ENCODE data around the gene WASF2.

Gene WASF2

GRCh38 chr1:27414091-27414490 lies 75.9 kb downstream of the WASF2 start:
- Histone ChIP-seq H3K14ac (ENCODE audit: low read length) (no peak overlapping the region), H3K18ac (ENCODE audit: low read length) (no peak overlapping the region), H4K91ac (ENCODE audit: low read depth, low read length) (no peak overlapping the region), H4K12ac (ENCODE audit: low read depth, low read length) (no peak overlapping the region), H2BK120ac (ENCODE audit: insufficient read depth, low read length, poor library complexity) (no peak overlapping the region), H2AFZ (ENCODE audit: insufficient read depth, low read length, poor library complexity) (no peak overlapping the region), H3K79me1 (ENCODE audit: low read length) (no peaks in the 10 kb centered on the region), H4K8ac (ENCODE audit: low read depth, low read length) (no peak overlapping the region), H3K36me3 (ENCODE audit: control insufficient read depth in 1 of 2, insufficient read depth in 2 of 2, low read length in 2 of 2) (peaks cover 23 to 53% of the 10 kb centered on the region in 2 experiments), H2BK12ac (ENCODE audit: low read length) (no peak overlapping the region), H3K4me1 (ENCODE audit: control insufficient read depth in 1 of 2, insufficient read depth in 2 of 2, low read length in 2 of 2) (peaks cover 0 to 3% of the 10 kb centered on the region in 2 experiments), H3K27ac (ENCODE audit: low read depth, low read length) (no peak overlapping the region), H3K23ac (ENCODE audit: low read length) (no peak overlapping the region), H3K4me2 (ENCODE audit: low read length) (no peak overlapping the region), H2AK5ac (ENCODE audit: low read length) (no peak overlapping the region), H3K4me3 (ENCODE audit: low read depth, low read length) (no peak overlapping the region), H2BK5ac (ENCODE audit: low read depth, low read length, poor library complexity) (no peak overlapping the region), H3K27me3 (ENCODE audit: insufficient read depth, low read length) (no peaks in the 10 kb centered on the region), H3K4ac (ENCODE audit: low read depth, low read length) (no peak overlapping the region), H3K79me2 (ENCODE audit: control insufficient read depth, insufficient read depth, low read length, poor library complexity) (no peaks in the 10 kb centered on the region), H3K9me3 (ENCODE audit: insufficient read depth, low read depth, low read length) (no peaks in the 10 kb centered on the region), H3K9ac (ENCODE audit: low read length) (no peak overlapping the region)
- WGBS (ENCODE audit: extremely low coverage, insufficient coverage, insufficient read length): no CpG with 5 or more reads among the region's 1 CpG
- no peak for DNase-seq

DNA sequence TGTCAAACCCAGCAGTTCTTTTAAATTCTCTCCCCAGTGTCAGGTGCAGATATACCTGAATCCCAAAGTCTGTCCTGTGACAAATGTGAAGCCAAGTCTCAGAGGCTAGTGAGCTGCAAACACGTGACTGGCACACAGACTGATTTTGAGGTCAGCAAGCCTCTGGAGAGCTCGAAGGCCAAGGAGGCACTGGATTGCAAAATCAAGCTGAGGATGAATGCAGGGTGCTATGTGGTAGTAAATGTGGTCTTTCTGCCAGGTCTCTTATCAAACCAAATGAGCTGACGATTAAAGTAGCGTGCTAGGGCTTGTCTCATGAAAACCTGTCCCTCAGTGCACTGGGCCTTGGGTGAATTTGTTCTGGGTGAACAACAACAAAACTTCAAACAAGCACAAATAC lies 77.0 kb downstream of the WASF2 start:
- WGBS (ENCODE audit: extremely low coverage, insufficient coverage, insufficient read length): no CpG with 5 or more reads among the region's 4 CpGs
- Histone ChIP-seq H2BK120ac (ENCODE audit: insufficient read depth, low read length, poor library complexity) (no peak overlapping the region), H2AK5ac (ENCODE audit: low read length) (no peak overlapping the region), H3K23ac (ENCODE audit: low read length) (no peak overlapping the region), H3K18ac (ENCODE audit: low read length) (no peak overlapping the region), H3K9me3 (ENCODE audit: insufficient read depth, low read depth, low read length) (no peaks in the 10 kb centered on the region), H4K91ac (ENCODE audit: low read depth, low read length) (no peak overlapping the region), H4K8ac (ENCODE audit: low read depth, low read length) (no peak overlapping the region), H3K27ac (ENCODE audit: low read depth, low read length) (no peak overlapping the region), H3K9ac (ENCODE audit: low read length) (no peak overlapping the region), H4K12ac (ENCODE audit: low read depth, low read length) (no peak overlapping the region), H3K4ac (ENCODE audit: low read depth, low read length) (no peak overlapping the region), H3K14ac (ENCODE audit: low read length) (no peak overlapping the region), H3K79me2 (ENCODE audit: control insufficient read depth, insufficient read depth, low read length, poor library complexity) (no peaks in the 10 kb centered on the region), H3K4me3 (ENCODE audit: low read depth, low read length) (no peak overlapping the region), H3K4me2 (ENCODE audit: low read length) (no peak overlapping the region), H2BK12ac (ENCODE audit: low read length) (no peak overlapping the region), H3K79me1 (ENCODE audit: low read length) (no peaks in the 10 kb centered on the region), H3K4me1 (ENCODE audit: control insufficient read depth in 1 of 2, insufficient read depth in 2 of 2, low read length in 2 of 2) (peaks cover 0 to 3% of the 10 kb centered on the region in 2 experiments), H3K36me3 (ENCODE audit: control insufficient read depth in 1 of 2, insufficient read depth in 2 of 2, low read length in 2 of 2) (peaks cover 26 to 59% of the 10 kb centered on the region in 2 experiments), H2AFZ (ENCODE audit: insufficient read depth, low read length, poor library complexity) (no peak overlapping the region), H3K27me3 (ENCODE audit: insufficient read depth, low read length) (no peaks in the 10 kb centered on the region), H2BK5ac (ENCODE audit: low read depth, low read length, poor library complexity) (peak overlapping the region; percentile 4)
- no peak for DNase-seq

DNA sequence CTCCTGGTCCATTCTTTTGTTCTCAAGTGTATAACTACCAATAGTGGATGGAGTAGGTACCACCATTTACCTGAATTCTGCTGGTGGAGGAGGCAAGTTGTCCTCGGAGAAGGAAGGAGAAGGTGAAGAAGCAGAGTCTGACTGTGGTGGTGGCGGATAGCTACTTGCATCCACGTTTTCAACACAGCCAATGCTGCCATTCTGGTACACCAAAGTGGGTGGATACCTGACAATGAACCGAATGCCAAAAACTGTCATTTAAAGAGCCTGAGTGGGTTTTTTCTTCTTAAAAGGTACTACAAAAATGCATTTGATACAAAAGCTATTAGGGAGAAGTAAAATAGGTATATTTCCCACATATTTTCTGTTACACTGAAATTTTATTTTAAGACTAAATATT lies 77.5 kb downstream of the WASF2 start:
- H2AK5ac ChIP-seq (ENCODE audit: low read length): no peak overlapping the region
- no peak overlapping the region for H4K91ac ChIP-seq (ENCODE audit: low read depth, low read length)
- H3K9me3 ChIP-seq (ENCODE audit: insufficient read depth, low read depth, low read length): no peaks in the 10 kb centered on the region
- H3K36me3 ChIP-seq (ENCODE audit: control insufficient read depth in 1 of 2, insufficient read depth in 2 of 2, low read length in 2 of 2): peaks cover 28 to 64% of the 10 kb centered on the region in 2 experiments
- H3K4me1 ChIP-seq (ENCODE audit: control insufficient read depth in 1 of 2, insufficient read depth in 2 of 2, low read length in 2 of 2): peaks cover 0 to 3% of the 10 kb centered on the region in 2 experiments
- WGBS (ENCODE audit: extremely low coverage, insufficient coverage, insufficient read length): no CpG with 5 or more reads among the region's 4 CpGs
- no peak overlapping the region for H3K4ac ChIP-seq (ENCODE audit: low read depth, low read length)
- no peak overlapping the region for H3K23ac ChIP-seq (ENCODE audit: low read length)
- no peak overlapping the region for H3K27ac ChIP-seq (ENCODE audit: low read depth, low read length)
- H2BK5ac ChIP-seq (ENCODE audit: low read depth, low read length, poor library complexity): no peak overlapping the region
- no peak overlapping the region for H2BK12ac ChIP-seq (ENCODE audit: low read length)
- no peaks in the 10 kb centered on the region for H3K79me2 ChIP-seq (ENCODE audit: control insufficient read depth, insufficient read depth, low read length, poor library complexity)
- H2AFZ ChIP-seq (ENCODE audit: insufficient read depth, low read length, poor library complexity): no peak overlapping the region
- H2BK120ac ChIP-seq (ENCODE audit: insufficient read depth, low read length, poor library complexity): no peak overlapping the region
- no peak overlapping the region for H3K4me3 ChIP-seq (ENCODE audit: low read depth, low read length)
- no peak overlapping the region for H3K18ac ChIP-seq (ENCODE audit: low read length)
- no peak overlapping the region for H3K4me2 ChIP-seq (ENCODE audit: low read length)
- no peak overlapping the region for H4K12ac ChIP-seq (ENCODE audit: low read depth, low read length)
- no peaks in the 10 kb centered on the region for H3K79me1 ChIP-seq (ENCODE audit: low read length)
- H4K8ac ChIP-seq (ENCODE audit: low read depth, low read length): no peak overlapping the region
- H3K14ac ChIP-seq (ENCODE audit: low read length): no peak overlapping the region
- H3K9ac ChIP-seq (ENCODE audit: low read length): no peak overlapping the region
- no peak for DNase-seq
- no peaks in the 10 kb centered on the region for H3K27me3 ChIP-seq (ENCODE audit: insufficient read depth, low read length)

- H3K79me1 ChIP-seq (ENCODE audit: low read length): no peaks in the 10 kb centered on the region
- H2BK5ac ChIP-seq (ENCODE audit: low read depth, low read length, poor library complexity): peak overlapping the region; percentile 39
- H4K8ac ChIP-seq (ENCODE audit: low read depth, low read length): no peak overlapping the region
- no peak overlapping the region for H3K4me3 ChIP-seq (ENCODE audit: low read depth, low read length)
- peaks cover 34 to 60% of the 10 kb centered on the region in 2 experiments for H3K36me3 ChIP-seq (ENCODE audit: control insufficient read depth in 1 of 2, insufficient read depth in 2 of 2, low read length in 2 of 2)
- no peak overlapping the region for H3K18ac ChIP-seq (ENCODE audit: low read length)
- H3K4ac ChIP-seq (ENCODE audit: low read depth, low read length): no peak overlapping the region
- WGBS (ENCODE audit: extremely low coverage, insufficient coverage, insufficient read length): no CpG with 5 or more reads among the region's 2 CpGs
- H2BK12ac ChIP-seq (ENCODE audit: low read length): peak overlapping the region; percentile 15
- no peaks in the 10 kb centered on the region for H3K9me3 ChIP-seq (ENCODE audit: insufficient read depth, low read depth, low read length)
- no peak overlapping the region for H3K4me2 ChIP-seq (ENCODE audit: low read length)
- no peak overlapping the region for H3K23ac ChIP-seq (ENCODE audit: low read length)
- H2BK120ac ChIP-seq (ENCODE audit: insufficient read depth, low read length, poor library complexity): peak overlapping the region; percentile 20
- no peak for DNase-seq
- no peak overlapping the region for H3K9ac ChIP-seq (ENCODE audit: low read length)
- H4K12ac ChIP-seq (ENCODE audit: low read depth, low read length): no peak overlapping the region
- peak overlapping the region; percentile 38 for H4K91ac ChIP-seq (ENCODE audit: low read depth, low read length)
- H2AFZ ChIP-seq (ENCODE audit: insufficient read depth, low read length, poor library complexity): no peak overlapping the region
- H3K27ac ChIP-seq (ENCODE audit: low read depth, low read length): no peak overlapping the region
- H2AK5ac ChIP-seq (ENCODE audit: low read length): no peak overlapping the region
- H3K79me2 ChIP-seq (ENCODE audit: control insufficient read depth, insufficient read depth, low read length, poor library complexity): no peaks in the 10 kb centered on the region
- H3K4me1 ChIP-seq (ENCODE audit: control insufficient read depth in 1 of 2, insufficient read depth in 2 of 2, low read length in 2 of 2): peaks cover 3 to 5% of the 10 kb centered on the region in 2 experiments
- no peak overlapping the region for H3K14ac ChIP-seq (ENCODE audit: low read length)
- no peaks in the 10 kb centered on the region for H3K27me3 ChIP-seq (ENCODE audit: insufficient read depth, low read length)
Observed at GRCh38 chr1:27410709-27411108, 79.3 kb downstream of the WASF2 start.

Measured in trophoblast cell (in vitro differentiated cells and primary cell).